HG03066 (cell line): ENCODE results near the gene PPM1J.

Experiments used
- ATAC-seq: cut with Tn5 transposase; IDR thresholded peaks from one replicate; pipeline ENCODE4 v1.9.1; 2021; ENCODE audit warnings: low read depth; ENCODE audit not compliant: unreplicated experiment

The PPM1J gene

DNA sequence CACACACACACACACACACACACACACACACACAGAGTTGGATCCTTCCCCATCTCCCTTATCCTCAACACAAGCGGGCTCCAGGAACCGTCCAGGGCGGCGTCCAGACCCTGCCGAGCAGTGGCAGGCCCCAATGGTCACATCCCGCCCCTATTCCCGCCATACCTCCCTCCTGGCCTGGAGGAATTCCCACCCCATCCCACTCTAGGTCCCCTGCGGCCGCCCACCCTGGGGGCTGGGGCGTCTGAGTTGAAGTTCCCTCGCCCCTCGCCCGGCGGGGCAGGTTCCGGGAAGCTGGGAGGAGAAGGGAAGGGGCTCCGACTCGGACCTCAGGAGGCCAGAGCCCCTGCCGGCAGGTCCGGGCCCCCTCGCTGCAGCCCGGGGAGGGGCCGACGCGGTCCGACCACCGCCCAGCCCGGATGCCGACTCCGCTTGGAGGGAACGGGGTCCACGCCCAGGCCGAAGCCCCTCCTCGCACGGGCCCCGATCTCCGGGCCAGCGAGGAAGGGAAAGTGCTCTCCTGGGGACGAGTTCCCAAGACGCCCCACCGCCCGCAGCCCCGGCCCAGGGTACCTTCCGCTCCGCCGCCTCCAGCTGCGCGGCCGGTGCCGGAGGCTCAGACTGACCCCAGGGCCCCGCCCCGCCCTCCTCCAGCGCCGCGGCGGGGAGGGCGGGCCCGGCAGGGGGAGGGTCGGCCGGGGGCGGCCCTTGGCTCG, 8.5 kb downstream of the PPM1J start, which contains the start of gene RHOC:
Gene RHOC (minus strand): TSS at position 623 of the 716 bp plus-strand sequence. CDS start 3,328 bp downstream, outside the sequence.
- ATAC-seq, result peak; percentile 49

DNA sequence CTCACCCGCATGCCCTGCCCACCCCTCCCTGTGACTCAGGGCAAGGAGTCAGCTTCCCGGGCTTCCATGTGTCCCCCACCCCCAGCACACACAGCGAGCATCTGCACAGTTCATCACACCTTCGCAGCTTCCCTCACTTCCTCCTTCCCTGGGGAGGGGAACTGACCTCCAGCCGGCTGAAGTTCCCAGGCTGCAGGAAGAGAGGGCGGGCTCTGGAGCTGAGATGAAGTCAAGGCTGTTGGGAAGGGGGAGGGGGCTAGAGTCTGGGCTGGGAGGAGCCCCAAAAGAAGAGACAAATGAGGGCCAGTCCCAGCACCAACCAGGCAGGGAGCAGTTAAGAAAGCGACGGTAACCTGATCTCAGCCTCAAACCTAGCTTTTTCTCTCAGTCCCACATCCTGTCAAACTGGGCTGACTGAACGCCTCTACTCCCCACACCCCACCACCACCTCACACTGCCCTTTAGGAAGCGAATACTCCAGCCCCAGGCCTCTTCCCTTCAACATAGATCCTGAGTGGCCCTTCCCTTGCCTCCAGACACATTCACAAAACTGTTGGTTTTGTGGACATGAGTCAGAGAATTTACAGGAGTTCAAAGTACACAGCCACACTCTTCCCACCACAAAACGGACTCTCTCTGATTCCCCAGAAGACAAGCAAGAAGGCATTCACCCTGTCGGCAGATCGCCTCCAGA, 10.1 kb downstream of the PPM1J start:
- ATAC-seq, result peak; percentile 69

DNA sequence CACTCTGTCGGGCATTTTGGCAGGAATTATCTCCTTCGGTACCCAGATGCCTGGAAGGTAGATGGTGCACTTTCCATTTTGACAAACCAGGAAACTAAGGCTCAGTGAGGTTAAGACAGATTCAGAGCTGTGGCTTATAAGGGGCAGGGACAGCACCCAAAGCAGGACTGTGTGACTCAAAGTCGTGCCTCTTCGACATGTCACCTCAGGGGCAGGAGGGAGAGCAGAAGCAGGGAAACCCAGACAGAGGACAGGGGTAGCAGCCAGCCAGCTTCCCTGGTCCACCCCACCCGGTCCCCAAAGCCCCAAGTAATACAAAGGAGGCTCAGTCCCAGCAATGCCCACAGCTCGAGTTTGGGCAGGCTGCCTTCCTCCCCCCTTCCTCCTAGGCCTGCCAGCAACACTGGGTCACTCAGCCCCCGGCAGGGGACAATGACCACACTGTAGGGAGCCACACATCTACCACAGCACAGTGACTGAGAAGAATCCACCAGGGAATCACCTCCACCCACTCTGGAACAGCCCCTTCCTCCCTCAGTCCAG, 10.7 kb downstream of the PPM1J start:
- ATAC-seq, result no peak

DNA sequence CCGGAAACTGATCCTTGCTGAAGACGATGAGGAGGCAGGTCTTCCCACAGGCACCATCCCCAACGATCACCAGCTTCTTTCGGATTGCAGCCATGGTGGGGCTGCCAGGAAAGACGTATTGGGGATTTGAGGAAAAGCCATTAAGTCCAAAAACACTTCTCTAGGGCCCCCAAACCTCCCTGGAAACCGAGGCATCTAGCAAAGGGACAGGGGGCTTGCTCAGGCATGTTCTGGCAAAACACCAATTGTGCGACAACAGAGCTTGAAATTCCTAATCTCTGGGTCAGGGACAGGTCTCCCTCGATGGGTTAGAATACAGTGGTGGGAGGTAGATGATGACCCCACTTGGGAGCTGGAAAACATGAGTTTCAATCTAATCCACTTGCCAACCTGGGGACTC, 11.4 kb downstream of the PPM1J start:
- no peak for ATAC-seq

DNA sequence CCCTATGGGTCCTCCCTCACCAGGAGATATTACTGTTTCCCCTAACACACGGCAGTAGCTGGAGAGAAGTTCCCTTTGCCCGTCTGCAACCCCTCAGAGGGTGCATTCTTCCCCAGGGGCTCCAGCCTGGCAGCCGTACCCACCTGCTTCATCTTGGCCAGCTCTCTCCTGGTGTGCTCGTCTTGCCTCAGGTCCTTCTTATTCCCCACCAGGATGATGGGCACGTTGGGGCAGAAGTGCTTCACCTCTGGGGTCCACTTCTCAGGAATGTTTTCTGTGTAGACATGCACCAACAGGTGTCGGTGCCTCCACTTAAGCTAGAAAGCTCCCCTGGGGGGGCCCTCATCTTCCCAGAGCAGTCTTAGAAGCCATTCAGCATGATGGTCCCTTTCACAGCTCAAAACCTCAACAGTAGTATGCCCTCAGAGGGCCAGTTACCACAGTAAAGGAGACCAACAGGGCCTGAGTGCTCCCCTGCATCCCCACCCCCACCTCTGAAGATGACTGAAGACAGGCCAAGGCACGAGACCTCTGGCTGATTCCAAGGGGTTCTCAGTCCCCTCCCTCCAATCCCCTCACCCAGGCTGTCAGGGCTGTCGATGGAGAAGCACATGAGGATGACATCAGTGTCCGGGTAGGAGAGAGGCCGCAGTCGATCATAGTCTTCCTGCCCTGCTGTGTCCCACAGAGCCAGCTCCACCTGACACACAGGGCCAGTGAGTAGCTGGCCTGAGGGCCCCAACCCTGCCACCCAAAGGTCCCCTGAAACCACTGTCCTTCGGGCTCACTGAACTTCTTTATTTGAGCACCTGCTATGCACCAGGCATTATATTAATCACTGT, 12.5 kb downstream of the PPM1J start:
- ATAC-seq, result no peak

DNA sequence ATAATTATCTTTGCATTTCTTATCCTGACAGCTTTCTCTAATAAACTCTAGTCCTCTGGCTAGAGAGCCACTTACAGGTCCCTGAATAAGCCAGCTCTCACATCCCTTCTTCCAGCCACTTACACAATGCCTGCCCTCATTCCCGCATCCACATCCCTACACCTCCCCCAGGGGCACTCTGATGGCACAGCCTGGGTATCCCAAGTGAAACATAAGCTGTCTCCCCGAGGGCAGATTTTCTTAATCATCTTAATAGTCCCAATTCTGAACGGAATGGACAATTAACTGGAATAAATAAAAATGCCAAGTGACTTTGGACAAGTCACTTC, 13.1 kb downstream of the PPM1J start:
- ATAC-seq, result no peak

DNA sequence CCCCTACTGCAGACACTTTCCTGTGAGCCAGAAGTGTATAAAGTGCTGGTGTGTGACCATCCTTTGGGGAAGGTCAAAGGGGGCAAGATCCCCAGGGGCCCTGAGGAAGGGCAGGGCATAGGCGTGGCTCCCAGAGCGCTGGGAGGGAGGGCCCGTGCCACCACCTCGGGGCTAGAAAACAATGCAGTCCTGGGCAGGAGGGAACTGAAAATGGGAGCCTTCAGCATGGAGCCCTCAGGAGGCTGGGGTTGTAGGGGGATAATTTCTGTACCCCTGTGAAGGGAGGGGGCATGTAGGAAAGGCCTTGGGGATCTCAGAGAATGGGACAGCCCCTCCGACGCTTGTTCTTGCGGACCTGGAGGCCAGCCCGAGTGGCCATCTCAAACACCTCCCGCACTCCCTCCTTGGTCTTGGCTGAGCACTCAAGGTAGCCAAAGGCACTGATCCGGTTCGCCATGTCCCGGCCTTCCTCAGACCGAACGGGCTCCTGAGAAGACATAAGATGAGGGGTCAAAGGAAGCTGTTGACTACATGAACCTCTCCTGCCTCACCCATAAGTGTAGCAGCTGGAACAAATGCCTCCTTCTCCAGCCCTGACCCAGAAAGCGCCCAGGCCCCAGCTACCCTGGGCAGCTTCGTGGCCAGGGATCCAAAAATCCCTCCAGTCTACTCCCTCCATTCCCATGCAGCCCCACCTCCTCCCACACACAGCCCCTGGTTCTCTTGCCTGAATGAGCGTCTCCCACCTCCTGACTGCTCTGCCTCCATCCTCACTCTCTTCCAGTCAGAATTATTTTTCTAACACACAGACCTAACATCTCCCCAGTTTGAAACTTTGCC, 13.7 kb downstream of the PPM1J start:
- no peak for ATAC-seq

DNA sequence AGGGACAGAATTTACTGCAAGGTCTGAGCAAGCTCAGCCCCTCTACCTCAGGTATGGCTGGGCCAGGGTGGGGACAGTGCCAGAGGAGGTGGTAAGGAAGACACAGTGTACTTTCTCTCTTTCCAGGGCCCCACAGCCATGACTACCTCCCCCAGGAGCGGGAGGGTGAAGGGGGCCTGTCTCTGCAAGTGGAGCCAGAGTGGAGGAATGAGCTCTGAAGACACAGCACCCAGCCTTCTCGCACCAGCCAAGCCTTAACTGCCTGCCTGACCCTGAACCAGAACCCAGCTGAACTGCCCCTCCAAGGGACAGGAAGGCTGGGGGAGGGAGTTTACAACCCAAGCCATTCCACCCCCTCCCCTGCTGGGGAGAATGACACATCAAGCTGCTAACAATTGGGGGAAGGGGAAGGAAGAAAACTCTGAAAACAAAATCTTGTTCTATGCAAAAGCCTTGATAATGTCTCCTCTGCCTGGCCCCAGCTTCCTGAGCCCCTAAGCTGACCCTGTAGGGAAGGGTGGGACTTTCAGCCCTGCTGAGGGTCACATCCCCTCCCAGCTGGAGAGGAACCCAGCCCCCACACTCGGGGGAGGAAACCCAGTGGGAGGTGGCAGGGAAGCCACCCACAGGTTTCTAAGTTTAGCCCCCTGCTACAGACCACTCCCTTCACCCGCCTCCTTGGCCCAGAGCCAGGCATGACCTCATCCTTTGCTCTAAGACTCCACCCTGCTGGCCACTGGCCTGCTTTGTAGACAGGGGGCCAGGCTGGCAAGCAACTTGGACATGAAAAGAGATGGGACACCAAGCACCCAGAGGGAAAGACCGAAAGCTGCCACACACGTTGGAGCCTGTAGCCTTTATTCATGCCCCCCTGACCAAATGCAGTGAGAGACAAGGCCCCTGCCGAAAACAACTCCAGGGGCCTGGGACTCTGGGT, 14.6 kb downstream of the PPM1J start:
- ATAC-seq, result no peak

DNA sequence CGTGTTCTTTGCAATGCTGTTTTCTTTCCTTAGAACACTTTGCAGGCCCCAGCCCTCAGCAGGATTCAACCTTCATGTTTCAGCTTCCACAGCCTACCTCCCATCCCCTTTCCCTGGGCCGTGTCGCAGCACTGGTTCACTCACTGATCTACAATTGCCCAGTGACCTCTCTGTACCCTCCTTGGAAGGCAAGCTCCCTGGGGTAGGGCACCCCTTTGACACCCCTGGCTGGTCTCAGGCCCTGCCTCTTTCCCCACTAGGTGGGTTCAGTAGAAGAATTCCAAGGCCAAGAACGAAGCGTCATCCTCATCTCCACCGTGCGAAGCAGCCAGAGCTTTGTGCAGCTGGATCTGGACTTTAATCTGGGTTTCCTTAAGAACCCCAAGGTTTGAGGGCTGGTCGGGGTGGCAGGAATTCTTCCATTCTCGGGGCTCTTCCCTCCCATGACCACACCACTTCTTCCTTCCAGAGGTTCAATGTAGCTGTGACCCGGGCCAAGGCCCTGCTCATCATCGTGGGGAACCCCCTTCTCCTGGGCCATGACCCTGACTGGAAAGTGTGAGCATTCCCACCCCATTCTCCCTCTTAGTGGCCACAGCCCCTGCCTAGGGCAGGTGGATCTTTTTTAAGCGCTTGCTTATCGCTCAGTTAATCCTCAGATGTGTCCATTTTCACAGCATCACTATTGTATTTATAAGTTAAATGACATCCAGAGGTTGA, 15.5 kb downstream of the PPM1J start:
- no peak for ATAC-seq

DNA sequence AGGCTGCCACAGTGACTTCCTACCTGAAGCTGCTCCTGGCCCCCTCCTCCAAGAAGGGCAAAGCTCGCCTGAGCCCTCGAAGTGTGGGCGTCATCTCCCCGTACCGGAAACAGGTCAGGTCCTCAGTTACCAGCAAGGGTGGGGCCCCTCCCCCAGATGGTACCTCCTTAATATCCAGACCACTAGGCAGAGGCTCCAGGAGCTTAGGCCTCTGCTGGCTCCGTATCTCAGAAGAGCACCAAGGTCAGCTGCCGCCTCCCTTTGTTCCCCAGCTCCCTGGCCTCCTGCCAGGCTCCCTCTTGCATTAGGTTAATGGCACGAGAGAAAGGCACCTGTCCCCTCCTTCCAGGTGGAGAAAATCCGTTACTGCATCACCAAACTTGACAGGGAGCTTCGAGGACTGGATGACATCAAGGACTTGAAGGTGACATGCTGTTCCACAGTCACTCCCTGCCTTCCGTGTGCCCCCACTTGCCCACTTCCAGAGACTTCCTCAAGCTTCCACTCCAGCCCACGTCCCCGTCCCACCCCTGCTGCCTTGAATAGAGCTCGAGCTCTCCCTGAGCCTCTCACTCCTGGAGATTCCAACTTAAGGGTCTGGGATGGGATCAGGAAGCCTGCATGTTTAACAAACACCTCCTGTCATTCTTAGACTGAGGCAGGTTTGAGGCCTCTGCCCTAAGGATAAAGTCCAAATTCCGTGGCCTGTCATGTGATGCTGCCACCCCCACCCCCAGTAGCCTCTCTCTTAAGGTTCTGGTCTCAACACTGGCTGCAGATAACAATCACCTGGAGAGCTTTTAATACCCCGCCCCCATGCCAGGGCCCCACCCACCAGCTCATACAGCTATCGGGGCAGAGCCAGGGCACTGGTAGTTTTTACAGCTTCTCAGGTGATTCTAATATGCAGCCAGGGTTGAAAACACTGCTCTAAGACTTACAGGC, 16.5 kb downstream of the PPM1J start:
- ATAC-seq, result no peak

DNA sequence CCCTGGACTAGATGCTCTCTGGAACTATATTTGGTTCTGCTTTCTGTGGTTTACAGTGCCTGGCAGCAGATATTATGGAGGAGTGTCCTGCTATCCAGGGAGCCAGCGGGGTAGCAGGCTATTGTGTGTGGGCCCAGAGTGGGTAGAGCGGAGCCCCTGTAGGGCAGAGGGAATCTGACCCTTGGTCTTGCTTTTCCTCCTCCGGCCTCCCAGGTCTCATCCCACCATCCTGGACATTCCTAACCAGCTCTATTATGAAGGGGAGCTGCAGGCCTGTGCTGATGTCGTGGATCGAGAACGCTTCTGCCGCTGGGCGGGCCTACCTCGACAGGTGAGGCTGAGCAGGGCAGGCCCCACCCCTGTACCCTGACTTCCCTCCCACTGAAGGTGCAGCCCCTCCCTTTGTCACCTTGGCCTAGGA, 17.3 kb downstream of the PPM1J start:
- ATAC-seq, result no peak

DNA sequence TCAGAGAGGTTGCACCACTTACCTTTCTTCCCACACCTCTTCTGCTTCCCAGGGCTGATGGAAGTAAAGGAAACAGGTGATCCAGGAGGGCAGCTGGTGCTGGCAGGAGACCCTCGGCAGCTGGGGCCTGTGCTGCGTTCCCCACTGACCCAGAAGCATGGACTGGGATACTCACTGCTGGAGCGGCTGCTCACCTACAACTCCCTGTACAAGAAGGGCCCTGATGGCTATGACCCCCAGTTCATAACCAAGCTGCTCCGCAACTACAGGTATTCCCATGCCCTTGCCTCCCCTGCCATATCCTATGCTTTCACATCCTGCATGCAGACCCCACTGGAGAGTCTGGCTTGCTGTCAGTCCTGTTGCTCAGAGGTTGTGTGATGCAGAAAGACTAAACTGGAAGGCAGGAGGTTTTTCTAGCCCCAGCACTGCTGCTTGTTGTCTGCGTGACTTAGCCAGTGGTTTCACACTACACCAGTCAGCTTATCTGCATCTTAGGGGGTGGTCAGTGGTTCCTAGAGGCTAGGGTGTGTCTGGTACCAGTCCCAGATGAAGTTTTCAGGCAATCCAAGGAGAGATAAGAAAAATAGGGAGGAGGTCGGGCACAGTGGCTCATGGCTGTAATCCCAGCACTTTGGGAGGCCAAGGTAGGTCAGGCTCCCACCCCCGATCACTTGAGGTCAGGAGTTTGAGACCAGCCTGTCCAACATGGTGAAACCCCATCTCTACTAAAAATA, 18.4 kb downstream of the PPM1J start:
- ATAC-seq, result no peak

DNA sequence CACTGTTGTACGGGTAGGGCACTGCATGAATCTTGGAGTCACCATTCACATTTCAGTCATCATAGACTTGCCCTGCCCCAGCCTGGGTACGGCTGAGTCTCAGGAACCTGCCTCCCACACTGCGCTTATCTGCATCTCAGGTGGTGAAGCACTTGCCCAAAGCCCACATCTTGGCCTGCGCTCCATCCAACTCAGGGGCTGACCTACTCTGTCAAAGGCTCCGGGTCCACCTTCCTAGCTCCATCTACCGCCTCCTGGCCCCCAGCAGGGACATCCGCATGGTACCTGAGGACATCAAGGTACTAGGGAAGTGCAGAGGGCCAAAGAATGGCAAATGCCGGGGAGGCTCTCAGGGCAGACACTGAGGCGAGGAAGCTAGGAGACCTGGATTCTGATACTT, 19.9 kb downstream of the PPM1J start:
- ATAC-seq, result no peak

DNA sequence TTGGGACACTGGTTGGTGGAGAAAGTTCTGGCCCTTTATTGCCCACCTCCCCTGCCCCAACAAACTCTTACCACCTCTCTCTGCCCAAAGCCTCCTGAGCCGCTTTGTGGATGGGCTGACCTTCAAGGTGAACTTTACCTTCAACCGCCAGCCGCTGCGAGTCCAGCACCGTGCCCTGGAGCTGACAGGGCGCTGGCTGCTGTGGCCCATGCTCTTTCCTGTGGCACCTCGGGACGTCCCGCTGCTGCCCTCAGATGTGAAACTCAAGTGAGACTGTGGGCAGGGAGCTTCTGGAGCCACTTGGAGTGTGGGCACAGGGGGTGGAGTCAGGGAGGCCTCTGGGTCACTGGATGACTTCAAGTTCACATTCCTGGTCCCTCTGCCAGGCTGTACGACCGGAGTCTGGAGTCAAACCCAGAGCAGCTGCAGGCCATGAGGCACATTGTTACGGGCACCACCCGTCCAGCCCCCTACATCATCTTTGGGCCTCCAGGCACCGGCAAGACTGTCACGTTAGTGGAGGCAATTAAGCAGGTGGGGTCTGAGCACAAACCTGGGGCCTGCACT, 20.7 kb downstream of the PPM1J start:
- ATAC-seq, result no peak

DNA sequence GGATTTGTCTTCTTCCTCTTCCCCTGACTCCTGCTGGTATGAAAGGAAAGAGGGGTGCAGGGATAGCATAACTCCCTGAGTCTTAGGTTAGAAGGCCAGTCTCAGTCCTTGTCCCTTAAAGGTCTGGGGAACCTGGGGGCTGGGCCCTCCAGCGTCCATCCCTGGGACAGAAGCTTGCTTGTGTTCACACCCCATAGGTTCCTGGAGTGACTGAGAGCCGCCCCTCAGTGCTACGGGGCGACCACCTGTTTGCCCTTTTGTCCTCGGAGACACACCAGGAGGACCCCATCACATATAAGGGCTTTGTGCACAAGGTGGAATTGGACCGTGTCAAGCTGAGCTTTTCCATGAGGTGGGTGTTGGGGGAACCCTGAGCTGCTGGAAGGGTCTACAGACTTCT, 21.3 kb downstream of the PPM1J start:
- no peak for ATAC-seq

DNA sequence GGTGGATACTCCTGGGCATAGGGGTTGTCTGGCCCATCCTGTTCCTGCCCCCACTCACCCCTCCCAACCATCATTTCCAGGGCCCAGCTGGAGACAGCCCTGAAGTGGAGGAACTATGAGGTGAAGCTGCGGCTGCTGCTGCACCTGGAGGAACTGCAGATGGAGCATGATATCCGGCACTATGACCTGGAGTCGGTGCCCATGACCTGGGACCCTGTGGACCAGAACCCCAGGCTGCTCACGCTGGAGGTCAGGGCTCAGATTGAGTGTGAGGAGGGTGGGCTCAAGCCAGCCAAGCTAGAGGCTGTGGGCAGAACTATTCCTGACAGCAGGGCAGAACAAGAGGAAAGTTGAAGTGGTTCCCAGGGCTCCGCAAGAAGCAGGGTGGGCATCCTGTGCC, 22.5 kb downstream of the PPM1J start:
- no peak for ATAC-seq

DNA sequence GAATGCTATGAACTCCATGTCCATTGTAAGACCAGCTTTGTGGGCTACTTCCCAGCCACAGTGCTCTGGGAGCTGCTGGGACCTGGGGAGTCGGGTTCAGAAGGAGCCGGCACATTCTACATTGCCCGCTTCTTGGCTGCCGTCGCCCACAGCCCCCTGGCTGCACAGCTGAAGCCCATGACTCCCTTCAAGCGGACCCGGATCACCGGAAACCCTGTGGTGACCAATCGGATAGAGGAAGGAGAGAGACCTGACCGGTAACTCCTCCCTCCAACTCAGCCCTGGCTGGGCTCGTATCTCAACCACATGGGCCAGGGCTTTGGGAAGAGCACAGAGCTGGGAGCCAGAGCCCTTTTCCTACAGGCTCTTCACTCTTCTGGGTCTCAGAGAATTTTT, 25.3 kb downstream of the PPM1J start:
- ATAC-seq, result no peak
